ENCODE data around the gene C9orf85.

- no peak for TF ChIP-seq CTCF (IDR thresholded peaks at IDR 0.05; ENCODE audit: extremely low read depth in 1 of 2, insufficient read depth in 1 of 2, low read depth in 1 of 2, low read length in 2 of 2)
- no peak for TF ChIP-seq EZH2 (IDR thresholded peaks at IDR 0.05; ENCODE audit: borderline replicate concordance, low read depth, low read length, severe bottlenecking)
- no peak for TF ChIP-seq POLR2AphosphoS5 (IDR thresholded peaks at IDR 0.05; ENCODE audit: insufficient read depth, low read depth, low read length)
- no peak for TF ChIP-seq MAX (IDR thresholded peaks at IDR 0.05; ENCODE audit: insufficient read depth, insufficient read length)
- no peak for TF ChIP-seq MYC (IDR thresholded peaks at IDR 0.05; ENCODE audit: low read depth, low read length)
- no peak for TF ChIP-seq POLR2A (IDR thresholded peaks at IDR 0.05; ENCODE audit: low read depth, low read length)
- TF ChIP-seq JUN (IDR thresholded peaks at IDR 0.05; ENCODE audit: borderline replicate concordance, insufficient read depth, insufficient read length, low read depth): no peak
- no peak for TF ChIP-seq GATA2 (IDR thresholded peaks at IDR 0.05; ENCODE audit: insufficient read depth, insufficient read length, low read depth, low read length)
- no peak for TF ChIP-seq FOS (IDR thresholded peaks at IDR 0.05; ENCODE audit: borderline replicate concordance, insufficient read depth, low read length)
These were observed 19.8 kb upstream of the C9orf85 start for GRCh38 chr9:71891557-71892189.
